Liver (tissue), 9 donors: ENCODE measurements around the gene MYADML2. TPM values are rescaled to one million over a fixed set of nuclear protein-coding genes. Genes with fewer than 3 reads are reported as not detected.

Experiments used
- DNase-seq: peaks from one replicate; pipeline ENCODE4 v3.0.0-alpha.2; 2017; ENCODE audit warnings: low spot score
- H3K27ac ChIP-seq, 2 donors: one replicate each; pipeline ENCODE4 v1.7.0; 2013; ENCODE audit warnings: inconsistent platforms in 2 of 2, low read length in 2 of 2, control low read depth in 1 of 2, low read depth in 1 of 2, mild to moderate bottlenecking in 1 of 2
- H3K27me3 ChIP-seq, 4 donors: one replicate each; pipeline versions ENCODE4 v1.6.1 to v1.7.0; 2013; ENCODE audit warnings: low read length in 3 of 4, inconsistent platforms in 1 of 4, mild to moderate bottlenecking in 1 of 4, moderate library complexity in 1 of 4; ENCODE audit not compliant: control insufficient read depth in 4 of 4, insufficient read depth in 4 of 4
- H3K36me3 ChIP-seq, 4 donors: one replicate each; pipeline versions ENCODE4 v1.6.1 to v1.7.0; 2013; ENCODE audit warnings: low read length in 3 of 4, mild to moderate bottlenecking in 3 of 4, low read depth in 1 of 4, moderate library complexity in 1 of 4; ENCODE audit not compliant: control insufficient read depth in 4 of 4, insufficient read depth in 3 of 4
- H3K4me1 ChIP-seq, 4 donors: one replicate each; pipeline versions ENCODE4 v1.6.1 to v1.7.0; 2013; ENCODE audit warnings: low read length in 3 of 4, mild to moderate bottlenecking in 3 of 4, moderate library complexity in 1 of 4; ENCODE audit not compliant: control insufficient read depth in 4 of 4, insufficient read depth in 4 of 4
- H3K4me3 ChIP-seq, 3 donors: one replicate each; pipeline versions ENCODE4 v1.6.1 to v1.7.0; 2013; ENCODE audit warnings: low read length in 3 of 3, control low read depth in 1 of 3, low read depth in 1 of 3, mild to moderate bottlenecking in 1 of 3
- H3K9ac ChIP-seq, 2 donors: one replicate each; pipeline ENCODE4 v1.7.0; 2013; ENCODE audit warnings: low read length in 2 of 2, mild to moderate bottlenecking in 2 of 2, moderate library complexity in 2 of 2, control low read depth in 1 of 2, low read depth in 1 of 2
- H3K9me3 ChIP-seq, 4 donors: one replicate each; pipeline versions ENCODE4 v1.6.1 to v1.7.0; 2013; ENCODE audit warnings: low read length in 3 of 4; ENCODE audit not compliant: control insufficient read depth in 4 of 4
- EGR1 ChIP-seq, 2 donors: IDR thresholded peaks; 2 replicates each; pipeline ENCODE4 v1.6.1; 2016 to 2018; ENCODE audit warnings: antibody characterized with exemption in 2 of 2, low read depth in 2 of 2
- FOXA1 ChIP-seq: IDR thresholded peaks from 2 replicates; pipeline ENCODE4 v1.6.1; 2016; ENCODE audit warnings: antibody characterized with exemption
- FOXA2 ChIP-seq: IDR thresholded peaks from 2 replicates; pipeline ENCODE4 v1.6.1; 2016; ENCODE audit warnings: antibody characterized with exemption
- GABPA ChIP-seq, 2 donors: IDR thresholded peaks in 1 of 2; conservative IDR thresholded peaks in 1 of 2; 2 replicates each; pipeline ENCODE4 v1.6.1; 2016; ENCODE audit warnings: antibody characterized with exemption in 2 of 2, mild to moderate bottlenecking in 1 of 2, moderate library complexity in 1 of 2
- HNF4A ChIP-seq, 2 donors: conservative IDR thresholded peaks; 2 replicates each; pipeline ENCODE4 v1.6.1; 2016; ENCODE audit warnings: antibody characterized with exemption in 2 of 2, mild to moderate bottlenecking in 2 of 2
- HNF4G ChIP-seq: IDR thresholded peaks from 2 replicates; pipeline ENCODE4 v1.6.1; 2016; ENCODE audit warnings: antibody characterized with exemption
- JUND ChIP-seq, 2 donors: IDR thresholded peaks; 2 replicates each; pipeline ENCODE4 v1.6.1; 2016; ENCODE audit warnings: antibody characterized with exemption in 2 of 2
- NR2F2 ChIP-seq: IDR thresholded peaks from 2 replicates; pipeline ENCODE4 v1.6.1; 2016; ENCODE audit warnings: antibody characterized with exemption
- RAD21 ChIP-seq, 2 donors: IDR thresholded peaks; 2 replicates each; pipeline ENCODE4 v1.6.1; 2016; ENCODE audit warnings: antibody characterized with exemption in 2 of 2, mild to moderate bottlenecking in 2 of 2
- RXRA ChIP-seq, 2 donors: IDR thresholded peaks; 2 replicates each; pipeline ENCODE4 v1.6.1; 2017 to 2018; ENCODE audit warnings: antibody characterized with exemption in 2 of 2, mild to moderate bottlenecking in 1 of 2
- SP1 ChIP-seq: IDR thresholded peaks from 2 replicates; pipeline ENCODE4 v1.6.1; 2018; ENCODE audit warnings: antibody characterized with exemption, mild to moderate bottlenecking
- TAF1 ChIP-seq: conservative IDR thresholded peaks from 2 replicates; pipeline ENCODE4 v1.6.1; 2016; ENCODE audit warnings: antibody characterized with exemption, mild to moderate bottlenecking
- YY1 ChIP-seq: IDR thresholded peaks from 2 replicates; pipeline ENCODE4 v1.6.1; 2016; ENCODE audit warnings: antibody characterized with exemption, mild to moderate bottlenecking
- WGBS: extraction: QIAGEN DNeasy Blood & Tissue Kit; methylation state at CpG from one replicate; pipeline ENCODE4 v1.1.7; 2013; 5-methylcytosine and 5-hydroxymethylcytosine counted together
- polyA plus RNA-seq, 2 donors: library from polyadenylated mRNA; stranded (reverse) in 1 of 2; unstranded in 1 of 2; fragments of 200-250 nt in 1 of 2; fragments of >200 nt in 1 of 2; fragmentation: Nextera tagmentation in 1 of 2; extraction: Ambion mirVana in 1 of 2; gene quantifications; one replicate each; pipeline versions ENCODE4 v1.2.1 to v1.2.3, GENCODE V29; 2013 to 2015
- total RNA-seq, 2 donors: library from RNA; depleted of rRNA; stranded (reverse); fragments of >200 nt; gene quantifications; one replicate each; pipeline ENCODE4 v1.2.3, GENCODE V29; 2014
- TF ChIP-seq, protein P1 (sequence below): fragments of 150-350 bp; IDR thresholded peaks from 2 replicates; pipeline ENCODE4 v1.5.1; 2017; ENCODE audit warnings: improper control_type of control experiment, low read depth, low read length; ENCODE audit not compliant: missing input control
- TF ChIP-seq, protein P2 (sequence below): IDR thresholded peaks from 2 replicates; pipeline ENCODE4 v1.6.1; 2016; ENCODE audit warnings: antibody characterized with exemption
- TF ChIP-seq, protein P3 (sequence below): IDR thresholded peaks from 2 replicates; pipeline ENCODE4 v1.6.1; 2016; ENCODE audit warnings: antibody characterized with exemption
- TF ChIP-seq, protein P4 (sequence below): IDR thresholded peaks from 2 replicates; pipeline ENCODE4 v1.6.1; 2016; ENCODE audit warnings: antibody characterized with exemption, mild to moderate bottlenecking
- donor health status: healthy.
- donor health status: healthy.
- donor health status: healthy.
- donor health status: healthy.
- donor health status: healthy.

Gene MYADML2
- total and polyA plus RNA-seq, 4 donors = not detected

DNA sequence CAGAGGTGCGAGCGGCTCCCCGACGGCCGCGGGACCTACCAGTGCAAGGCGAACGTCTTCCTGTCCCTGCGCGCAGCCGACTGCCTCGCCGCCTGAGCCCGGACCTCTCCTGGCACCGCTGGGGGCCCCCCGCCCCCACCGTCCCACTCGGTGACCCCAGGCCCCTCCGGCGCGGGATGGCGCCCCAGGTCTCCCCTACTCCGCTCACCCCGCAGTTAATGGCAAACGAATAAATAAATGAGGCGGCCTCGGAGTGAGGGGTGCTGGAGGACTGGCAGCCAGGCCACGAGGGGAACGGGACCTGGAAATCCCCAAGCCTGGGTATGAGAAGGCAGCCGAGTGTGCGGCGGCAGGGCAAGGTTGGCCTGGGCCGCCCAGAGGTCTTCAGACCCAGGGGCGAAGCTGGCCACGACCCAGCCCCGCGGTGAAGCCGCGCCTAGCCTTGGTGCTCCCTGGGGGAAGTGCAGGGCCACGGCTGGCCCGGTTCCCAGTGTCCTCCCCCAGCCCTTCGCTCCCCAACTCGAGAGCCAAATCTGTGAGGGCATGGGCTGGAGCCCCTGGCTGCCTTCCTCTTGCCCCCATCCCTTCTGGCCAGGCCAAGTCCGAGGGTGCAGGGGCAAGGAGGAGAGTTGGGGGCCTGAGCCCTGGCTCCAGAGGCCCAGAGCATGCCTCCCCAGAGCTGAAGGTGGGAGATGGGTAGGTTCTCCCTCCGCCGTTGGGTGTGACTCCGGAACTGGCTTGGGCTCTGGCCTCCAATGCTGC, 44.2 kb downstream of the MYADML2 start:
- no peak overlapping the region for H3K9ac ChIP-seq

DNA sequence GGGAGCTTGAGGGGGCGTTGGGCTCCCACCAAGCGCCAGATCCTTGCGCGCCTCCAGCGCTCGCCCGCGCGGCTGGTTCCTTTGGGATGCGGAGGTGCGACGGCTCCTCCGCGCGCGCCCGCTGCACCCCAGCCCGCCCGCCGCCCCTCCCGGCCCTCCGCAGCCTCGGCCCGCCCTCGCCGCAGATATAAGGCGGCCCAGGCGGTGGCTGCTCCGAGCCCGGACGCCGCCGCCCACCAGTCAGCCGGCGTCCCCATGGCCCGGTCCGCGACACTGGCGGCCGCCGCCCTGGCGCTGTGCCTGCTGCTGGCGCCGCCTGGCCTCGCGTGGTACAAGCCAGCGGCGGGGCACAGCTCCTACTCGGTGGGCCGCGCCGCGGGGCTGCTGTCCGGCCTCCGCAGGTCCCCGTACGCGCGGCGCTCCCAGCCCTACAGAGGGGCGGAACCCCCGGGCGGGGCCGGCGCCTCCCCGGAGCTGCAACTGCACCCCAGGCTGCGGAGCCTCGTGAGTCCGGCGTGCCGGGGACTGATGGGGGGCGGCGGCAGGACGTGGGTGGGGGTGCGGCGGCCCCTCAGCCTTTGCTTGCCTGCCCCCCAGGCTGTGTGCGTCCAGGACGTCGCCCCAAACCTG, 44.9 kb downstream of the MYADML2 start, which contains the start of gene NPB:
Gene NPB, plus strand, starts transcription at position 216 of the 630 bp plus-strand sequence. Its CDS starts 40 bp downstream, at position 256.
- 2% methylated on average over 79 of the region's 79 CpGs for WGBS
- peaks cover 2 to 23% (median 14%) of the 10 kb centered on the region in 4 donors for H3K4me1 ChIP-seq
- H3K27ac ChIP-seq = no peak within 1 kb of the TSS
- H3K9me3 ChIP-seq = no peaks in the 10 kb centered on the region
- DNase-seq = no peak
- H3K36me3 ChIP-seq = peaks cover 3 to 45% (median 18%) of the 10 kb centered on the region in 4 donors
- no peak within 1 kb of the TSS for H3K9ac ChIP-seq
- no peaks in the 10 kb centered on the region for H3K27me3 ChIP-seq
- H3K4me3 ChIP-seq = peak within 1 kb of the TSS in 1 of 3 donors; percentile 32
- TF ChIP-seq, protein P1, sequence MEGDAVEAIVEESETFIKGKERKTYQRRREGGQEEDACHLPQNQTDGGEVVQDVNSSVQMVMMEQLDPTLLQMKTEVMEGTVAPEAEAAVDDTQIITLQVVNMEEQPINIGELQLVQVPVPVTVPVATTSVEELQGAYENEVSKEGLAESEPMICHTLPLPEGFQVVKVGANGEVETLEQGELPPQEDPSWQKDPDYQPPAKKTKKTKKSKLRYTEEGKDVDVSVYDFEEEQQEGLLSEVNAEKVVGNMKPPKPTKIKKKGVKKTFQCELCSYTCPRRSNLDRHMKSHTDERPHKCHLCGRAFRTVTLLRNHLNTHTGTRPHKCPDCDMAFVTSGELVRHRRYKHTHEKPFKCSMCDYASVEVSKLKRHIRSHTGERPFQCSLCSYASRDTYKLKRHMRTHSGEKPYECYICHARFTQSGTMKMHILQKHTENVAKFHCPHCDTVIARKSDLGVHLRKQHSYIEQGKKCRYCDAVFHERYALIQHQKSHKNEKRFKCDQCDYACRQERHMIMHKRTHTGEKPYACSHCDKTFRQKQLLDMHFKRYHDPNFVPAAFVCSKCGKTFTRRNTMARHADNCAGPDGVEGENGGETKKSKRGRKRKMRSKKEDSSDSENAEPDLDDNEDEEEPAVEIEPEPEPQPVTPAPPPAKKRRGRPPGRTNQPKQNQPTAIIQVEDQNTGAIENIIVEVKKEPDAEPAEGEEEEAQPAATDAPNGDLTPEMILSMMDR = no peak
- TF ChIP-seq, protein P2, sequence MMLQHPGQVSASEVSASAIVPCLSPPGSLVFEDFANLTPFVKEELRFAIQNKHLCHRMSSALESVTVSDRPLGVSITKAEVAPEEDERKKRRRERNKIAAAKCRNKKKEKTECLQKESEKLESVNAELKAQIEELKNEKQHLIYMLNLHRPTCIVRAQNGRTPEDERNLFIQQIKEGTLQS = no peak
- TF ChIP-seq HNF4G (no peak), RAD21 (IDR thresholded peaks at IDR 0.05) (no peak), HNF4A (conservative IDR thresholded peaks at IDR 0.05) (no peak), GABPA (IDR thresholded peaks at IDR 0.05 in 1 of 2, conservative IDR thresholded peaks at IDR 0.05 in 1 of 2) (no peak), YY1 (no peak), FOXA2 (no peak)
- TF ChIP-seq, protein P3, sequence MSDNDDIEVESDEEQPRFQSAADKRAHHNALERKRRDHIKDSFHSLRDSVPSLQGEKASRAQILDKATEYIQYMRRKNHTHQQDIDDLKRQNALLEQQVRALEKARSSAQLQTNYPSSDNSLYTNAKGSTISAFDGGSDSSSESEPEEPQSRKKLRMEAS = no peak

More for the DNA sequence above, 44.2 kb downstream of the MYADML2 start:
- H3K27ac ChIP-seq = no peak overlapping the region
- no peak for DNase-seq
- H3K36me3 ChIP-seq = peaks cover 3 to 45% (median 23%) of the 10 kb centered on the region in 4 donors
- TF ChIP-seq EGR1 (IDR thresholded peaks at IDR 0.05; ENCODE audit: low read depth in 2 of 2) (no peak), GABPA (IDR thresholded peaks at IDR 0.05 in 1 of 2, conservative IDR thresholded peaks at IDR 0.05 in 1 of 2) (no peak), SP1 (no peak), FOXA1 (no peak), RAD21 (IDR thresholded peaks at IDR 0.05) (no peak), TAF1 (no peak), FOXA2 (no peak), NR2F2 (no peak), JUND (IDR thresholded peaks at IDR 0.05) (no peak), RXRA (IDR thresholded peaks at IDR 0.05) (no peak)
- TF ChIP-seq, protein P1 = no peak
- TF ChIP-seq, protein P3 = no peak
- TF ChIP-seq, protein P4, sequence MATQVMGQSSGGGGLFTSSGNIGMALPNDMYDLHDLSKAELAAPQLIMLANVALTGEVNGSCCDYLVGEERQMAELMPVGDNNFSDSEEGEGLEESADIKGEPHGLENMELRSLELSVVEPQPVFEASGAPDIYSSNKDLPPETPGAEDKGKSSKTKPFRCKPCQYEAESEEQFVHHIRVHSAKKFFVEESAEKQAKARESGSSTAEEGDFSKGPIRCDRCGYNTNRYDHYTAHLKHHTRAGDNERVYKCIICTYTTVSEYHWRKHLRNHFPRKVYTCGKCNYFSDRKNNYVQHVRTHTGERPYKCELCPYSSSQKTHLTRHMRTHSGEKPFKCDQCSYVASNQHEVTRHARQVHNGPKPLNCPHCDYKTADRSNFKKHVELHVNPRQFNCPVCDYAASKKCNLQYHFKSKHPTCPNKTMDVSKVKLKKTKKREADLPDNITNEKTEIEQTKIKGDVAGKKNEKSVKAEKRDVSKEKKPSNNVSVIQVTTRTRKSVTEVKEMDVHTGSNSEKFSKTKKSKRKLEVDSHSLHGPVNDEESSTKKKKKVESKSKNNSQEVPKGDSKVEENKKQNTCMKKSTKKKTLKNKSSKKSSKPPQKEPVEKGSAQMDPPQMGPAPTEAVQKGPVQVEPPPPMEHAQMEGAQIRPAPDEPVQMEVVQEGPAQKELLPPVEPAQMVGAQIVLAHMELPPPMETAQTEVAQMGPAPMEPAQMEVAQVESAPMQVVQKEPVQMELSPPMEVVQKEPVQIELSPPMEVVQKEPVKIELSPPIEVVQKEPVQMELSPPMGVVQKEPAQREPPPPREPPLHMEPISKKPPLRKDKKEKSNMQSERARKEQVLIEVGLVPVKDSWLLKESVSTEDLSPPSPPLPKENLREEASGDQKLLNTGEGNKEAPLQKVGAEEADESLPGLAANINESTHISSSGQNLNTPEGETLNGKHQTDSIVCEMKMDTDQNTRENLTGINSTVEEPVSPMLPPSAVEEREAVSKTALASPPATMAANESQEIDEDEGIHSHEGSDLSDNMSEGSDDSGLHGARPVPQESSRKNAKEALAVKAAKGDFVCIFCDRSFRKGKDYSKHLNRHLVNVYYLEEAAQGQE = no peak
- peak overlapping the region in 1 of 3 donors; percentile 32 for H3K4me3 ChIP-seq
- no peaks in the 10 kb centered on the region for H3K27me3 ChIP-seq
- no peaks in the 10 kb centered on the region for H3K9me3 ChIP-seq
- peaks cover 2 to 26% (median 15%) of the 10 kb centered on the region in 4 donors for H3K4me1 ChIP-seq
- WGBS = 25% methylated on average over 47 of the region's 47 CpGs
